Camera-type eye (tissue), 1 donor: ENCODE data around the gene OR4D1. TPM values are rescaled to one million over a fixed set of nuclear protein-coding genes. Genes with fewer than 3 reads are reported as not detected.

ENCODE experiments used
- total RNA-seq: library from RNA; depleted of rRNA; stranded (reverse); fragments of >200 nt; gene quantifications from one replicate; pipeline ENCODE4 v1.2.3, GENCODE V29; 2014

OR4D1 gene
- not detected for total RNA-seq

DNA sequence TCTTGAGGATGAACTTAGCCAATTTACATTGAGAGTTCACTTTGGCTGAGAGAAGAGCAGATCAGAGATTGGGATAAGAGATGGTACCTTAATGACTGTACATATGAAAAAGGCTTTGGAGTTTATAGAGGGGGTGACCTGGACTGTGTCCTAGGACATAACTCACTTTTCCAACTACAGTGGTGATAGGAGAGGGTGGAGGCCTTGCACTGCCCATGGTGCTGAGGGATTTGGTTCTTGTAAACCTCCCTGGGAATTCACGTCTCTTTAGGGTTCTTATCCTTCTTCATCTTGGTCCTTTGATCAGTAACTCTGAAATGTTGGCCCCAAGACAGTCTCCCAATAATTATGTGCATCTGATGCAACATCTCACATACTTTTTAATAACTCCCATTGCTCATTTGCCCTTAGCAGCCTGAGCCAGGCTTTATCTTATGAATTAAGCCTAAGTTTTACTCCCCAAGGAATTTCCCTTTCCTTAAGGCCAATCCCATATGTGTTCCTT, at the start of gene OR4D1:
Gene OR4D1 (plus strand): TSS at position 455 of the 505 bp plus-strand sequence. CDS start 6,770 bp downstream, outside the sequence.

DNA sequence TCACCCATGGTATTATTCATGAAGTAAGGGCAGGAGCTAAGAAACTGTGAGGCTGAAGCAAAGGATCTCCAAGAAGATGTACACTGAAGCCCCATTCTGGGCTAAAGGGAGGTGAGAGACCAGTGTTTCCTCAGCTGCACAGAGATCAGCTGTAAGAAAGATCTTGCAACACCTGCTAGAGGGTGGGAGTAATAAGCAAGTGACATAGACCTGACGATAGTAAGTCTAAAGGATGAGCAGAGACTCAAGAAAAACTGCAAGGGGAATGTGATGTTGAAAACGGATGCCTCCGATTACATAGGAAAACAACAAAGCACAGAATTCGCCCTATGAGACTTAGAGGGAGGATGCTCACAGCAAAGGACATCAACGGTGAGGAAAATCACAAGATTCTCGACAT, 18.5 kb downstream of the OR4D1 start, which contains the start of gene OR4D2:
Gene OR4D2 (plus strand): TSS at position 301 of the 400 bp plus-strand sequence. CDS start 2,674 bp downstream, outside the sequence.

DNA sequence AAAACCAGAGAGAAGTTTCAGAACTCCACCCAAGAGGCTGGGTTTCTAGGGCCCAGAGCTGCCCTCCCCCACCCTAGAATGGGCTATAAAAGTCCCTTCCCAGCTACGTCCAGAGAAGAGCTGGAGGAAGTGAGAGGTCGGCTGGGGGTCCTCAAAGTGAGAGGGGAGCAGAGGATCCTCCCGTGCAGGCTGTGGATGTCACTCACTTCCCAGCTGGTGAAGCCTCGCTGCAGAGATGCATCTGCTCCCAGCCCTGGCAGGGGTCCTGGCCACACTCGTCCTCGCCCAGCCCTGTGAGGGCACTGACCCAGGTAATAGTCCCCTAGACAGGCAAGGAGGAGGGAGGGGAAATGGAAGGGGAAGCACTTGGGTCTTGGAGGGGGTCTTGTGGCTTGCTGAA, 44.4 kb downstream of the OR4D1 start, which contains the start of gene EPX:
Gene EPX (plus strand): TSS at position 115 of the 400 bp plus-strand sequence. CDS start 121 bp downstream, at position 236.

Other genes starting within 250 kb of the OR4D1 start
- 37.1 TPM for gene CUEDC1, start 193.0 kb upstream of the OR4D1 start, total RNA-seq
- 150 TPM for gene VEZF1, start 160.1 kb upstream of the OR4D1 start, total RNA-seq
- gene SRSF1, start 141.1 kb upstream of the OR4D1 start, total RNA-seq = 340 TPM
- gene DYNLL2, start 65.0 kb upstream of the OR4D1 start, total RNA-seq = 31.6 TPM
- not detected for gene OR4D2, start 18.6 kb downstream of the OR4D1 start, total RNA-seq
- gene EPX, start 44.3 kb downstream of the OR4D1 start, total RNA-seq = not detected
- 32.0 TPM for gene MKS1, start 70.9 kb downstream of the OR4D1 start, total RNA-seq
- 0.44 TPM for gene LPO, start 90.2 kb downstream of the OR4D1 start, total RNA-seq
- gene MPO, start 132.6 kb downstream of the OR4D1 start, total RNA-seq = 14.1 TPM
- 52.3 TPM for gene TSPOAP1, start 180.4 kb downstream of the OR4D1 start, total RNA-seq
- gene SUPT4H1, start 203.8 kb downstream of the OR4D1 start, total RNA-seq = 38.3 TPM